Measurements from ENCODE around the gene ZCCHC7. TPM values are rescaled to one million over a fixed set of nuclear protein-coding genes. Genes with fewer than 3 reads are reported as not detected.

Gene ZCCHC7
- total RNA-seq, 2 experiments from 2014 or later, result 26.8 to 28.1 TPM

DNA sequence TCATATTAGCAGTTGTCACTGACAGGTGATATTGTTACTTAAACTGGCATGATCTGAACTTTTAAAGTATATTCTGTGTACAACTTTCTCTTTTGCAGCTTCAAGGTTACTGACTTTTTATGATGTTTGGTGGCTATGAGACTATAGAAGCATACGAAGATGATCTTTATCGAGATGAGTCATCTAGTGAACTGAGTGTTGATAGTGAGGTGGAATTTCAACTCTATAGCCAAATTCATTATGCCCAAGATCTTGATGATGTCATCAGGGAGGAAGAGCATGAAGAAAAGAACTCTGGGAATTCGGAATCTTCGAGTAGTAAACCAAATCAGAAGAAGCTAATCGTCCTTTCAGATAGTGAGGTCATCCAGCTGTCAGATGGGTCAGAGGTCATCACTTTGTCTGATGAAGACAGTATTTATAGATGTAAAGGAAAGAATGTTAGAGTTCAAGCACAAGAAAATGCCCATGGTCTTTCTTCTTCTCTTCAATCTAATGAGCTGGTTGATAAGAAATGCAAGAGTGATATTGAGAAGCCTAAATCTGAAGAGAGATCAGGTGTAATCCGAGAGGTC, 5.9 kb downstream of the ZCCHC7 start:
- Mint-ChIP-seq H3K4me3 (no peak overlapping the region), H3K4me1 (ENCODE audit: low read depth) (peaks cover 29% of the 10 kb centered on the region), H3K27ac (no peak overlapping the region), H3K36me3 (peaks cover 5% of the 10 kb centered on the region), H3K27me3 (no peaks in the 10 kb centered on the region), H3K9me3 (no peaks in the 10 kb centered on the region)
- POLR2A ChIA-PET, result no interaction called here
- intact Hi-C loops (cut with micrococcal nuclease), result no loop called here
- CTCF ChIA-PET, result no interaction called here
- no peak for DNase-seq

DNA sequence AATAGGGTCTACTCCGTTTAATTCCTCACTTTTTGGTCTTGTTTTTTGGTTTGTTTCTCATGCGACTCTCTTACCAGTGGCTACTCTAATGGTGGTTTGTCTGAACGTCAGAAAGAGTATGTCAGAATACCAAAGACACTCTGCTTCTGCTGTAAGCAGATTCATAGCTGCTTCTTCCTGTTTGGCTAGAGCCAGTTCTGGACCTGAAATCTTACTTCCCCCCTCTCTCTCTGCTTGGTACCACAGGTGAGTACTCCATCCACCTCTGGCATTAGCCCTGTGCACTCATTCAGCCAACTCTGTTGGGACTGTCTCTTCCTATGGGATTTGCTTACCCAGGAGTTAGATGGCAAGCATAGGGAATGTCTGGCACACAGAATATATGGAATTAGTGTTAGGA, 6.6 kb downstream of the ZCCHC7 start:
- H3K27ac Mint-ChIP-seq, result no peak overlapping the region
- CTCF ChIA-PET, result no interaction called here
- no peaks in the 10 kb centered on the region for H3K9me3 Mint-ChIP-seq
- H3K27me3 Mint-ChIP-seq, result no peaks in the 10 kb centered on the region
- POLR2A ChIA-PET, result no interaction called here
- no peak overlapping the region for H3K4me3 Mint-ChIP-seq
- peaks cover 22% of the 10 kb centered on the region for H3K4me1 Mint-ChIP-seq (ENCODE audit: low read depth)
- peaks cover 11% of the 10 kb centered on the region for H3K36me3 Mint-ChIP-seq
- no peak for DNase-seq
- intact Hi-C loops (cut with micrococcal nuclease), result no loop called here

DNA sequence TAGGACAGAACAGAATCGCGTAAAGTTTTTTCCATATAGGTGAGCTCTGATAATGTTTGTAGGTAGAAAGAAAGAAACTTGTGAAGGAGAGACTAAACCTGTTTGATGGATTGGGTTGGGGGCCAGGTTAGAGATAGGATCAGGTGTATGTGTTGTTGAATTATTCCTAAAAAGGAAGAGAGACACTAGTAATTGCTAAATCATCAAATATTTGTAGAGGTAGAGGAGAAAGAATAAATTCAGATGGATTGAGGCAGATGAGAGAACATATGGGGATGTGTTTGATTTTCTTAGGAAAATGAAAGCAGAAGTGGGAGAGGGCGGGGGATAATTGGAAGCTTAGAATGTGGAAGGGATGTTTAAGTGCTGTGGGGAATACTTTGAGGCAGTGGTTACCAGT, 7.7 kb downstream of the ZCCHC7 start:
- Mint-ChIP-seq H3K4me1 (ENCODE audit: low read depth) (peaks cover 11% of the 10 kb centered on the region), H3K27ac (no peak overlapping the region), H3K36me3 (peaks cover 20% of the 10 kb centered on the region), H3K4me3 (no peak overlapping the region), H3K9me3 (no peaks in the 10 kb centered on the region), H3K27me3 (no peaks in the 10 kb centered on the region)
- no peak for DNase-seq
- POLR2A ChIA-PET, result no interaction called here
- CTCF ChIA-PET, result no interaction called here
- intact Hi-C loops (cut with micrococcal nuclease), result no loop called here

DNA sequence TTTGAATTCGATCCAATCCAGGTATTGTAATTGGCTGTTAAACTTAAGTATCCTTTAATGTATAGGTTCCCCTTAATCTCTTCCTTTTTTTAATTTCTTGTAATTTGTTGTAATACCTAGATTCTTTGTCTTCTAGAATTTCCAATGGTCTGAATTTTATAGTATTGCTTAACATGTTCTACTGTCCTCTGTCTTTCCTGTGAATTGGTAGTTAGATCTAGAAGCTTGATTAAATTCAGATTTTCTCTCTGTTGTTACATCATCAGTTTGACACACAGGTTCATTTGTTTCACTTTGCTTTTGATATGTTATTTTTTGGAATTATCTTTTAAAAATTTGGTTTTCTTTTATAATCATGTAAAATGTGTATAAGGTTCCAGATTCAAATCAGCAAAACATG, 13.8 kb downstream of the ZCCHC7 start:
- ChIA-PET CTCF (no interaction called here), POLR2A (no interaction called here)
- DNase-seq, result no peak
- peaks cover 33% of the 10 kb centered on the region for H3K36me3 Mint-ChIP-seq
- intact Hi-C loops (cut with micrococcal nuclease), result no loop called here
- no peaks in the 10 kb centered on the region for H3K27me3 Mint-ChIP-seq
- peaks cover 24% of the 10 kb centered on the region for H3K4me1 Mint-ChIP-seq (ENCODE audit: low read depth)
- H3K4me3 Mint-ChIP-seq, result no peak overlapping the region
- H3K9me3 Mint-ChIP-seq, result no peaks in the 10 kb centered on the region
- no peak overlapping the region for H3K27ac Mint-ChIP-seq

DNA sequence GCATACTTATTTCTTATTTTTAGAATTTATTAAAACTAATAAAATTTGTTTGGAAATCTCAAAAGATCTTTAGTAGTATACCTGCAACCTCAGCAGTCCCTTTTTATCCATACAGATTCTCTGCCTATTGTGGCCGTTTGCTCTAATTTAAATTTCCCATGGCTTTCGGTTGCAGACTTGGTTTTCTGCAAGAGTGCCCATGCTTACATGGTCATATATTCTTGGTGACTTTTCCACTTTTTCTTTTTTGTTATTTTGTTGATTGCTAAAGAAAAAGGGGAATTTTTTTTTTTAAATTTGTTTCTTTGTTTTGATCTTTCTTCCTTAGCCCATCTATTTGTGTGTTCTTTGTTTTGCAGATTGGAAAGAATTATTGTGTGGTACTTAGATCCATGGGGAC, 20.6 kb downstream of the ZCCHC7 start:
- H3K4me3 Mint-ChIP-seq, result no peak overlapping the region
- no peak for DNase-seq
- H3K9me3 Mint-ChIP-seq, result no peaks in the 10 kb centered on the region
- H3K27ac Mint-ChIP-seq, result no peak overlapping the region
- CTCF ChIA-PET, result no interaction called here
- intact Hi-C loops (cut with micrococcal nuclease), result no loop called here
- H3K27me3 Mint-ChIP-seq, result no peaks in the 10 kb centered on the region
- H3K36me3 Mint-ChIP-seq, result peaks cover 18% of the 10 kb centered on the region
- POLR2A ChIA-PET, result no interaction called here
- H3K4me1 Mint-ChIP-seq (ENCODE audit: low read depth), result peaks cover 39% of the 10 kb centered on the region

DNA sequence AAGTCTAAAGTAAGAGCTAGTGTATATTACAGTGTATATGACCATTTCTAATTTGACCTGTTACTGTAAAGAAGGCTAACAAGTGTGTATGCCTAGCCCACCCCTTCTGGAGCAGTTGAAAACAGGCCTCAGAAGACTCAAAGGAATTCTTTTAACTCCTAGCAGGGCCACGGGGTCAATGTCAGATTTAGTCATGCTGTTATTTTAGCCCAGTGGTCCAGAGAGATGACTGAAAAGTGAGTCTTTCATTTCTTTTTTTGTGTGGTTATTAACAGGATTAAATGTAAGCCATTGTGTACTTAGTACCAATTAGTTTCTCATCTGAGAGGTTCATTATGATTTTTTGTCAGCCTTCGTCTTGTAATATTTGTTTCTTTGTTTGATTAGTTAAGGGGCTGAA, 24.4 kb downstream of the ZCCHC7 start:
- intact Hi-C loops (cut with micrococcal nuclease), result no loop called here
- no peak for DNase-seq
- no peaks in the 10 kb centered on the region for H3K9me3 Mint-ChIP-seq
- H3K4me3 Mint-ChIP-seq, result no peak overlapping the region
- H3K36me3 Mint-ChIP-seq, result peaks cover 17% of the 10 kb centered on the region
- peaks cover 34% of the 10 kb centered on the region for H3K4me1 Mint-ChIP-seq (ENCODE audit: low read depth)
- ChIA-PET POLR2A (interaction anchor here (0.9 kb wide), 1 partner anchor 24 kb away, joined by 3 read pairs; the partner anchor contains the start of gene ZCCHC7), CTCF (no interaction called here)
- peak overlapping the region; percentile 52 for H3K27ac Mint-ChIP-seq
- no peaks in the 10 kb centered on the region for H3K27me3 Mint-ChIP-seq

DNA sequence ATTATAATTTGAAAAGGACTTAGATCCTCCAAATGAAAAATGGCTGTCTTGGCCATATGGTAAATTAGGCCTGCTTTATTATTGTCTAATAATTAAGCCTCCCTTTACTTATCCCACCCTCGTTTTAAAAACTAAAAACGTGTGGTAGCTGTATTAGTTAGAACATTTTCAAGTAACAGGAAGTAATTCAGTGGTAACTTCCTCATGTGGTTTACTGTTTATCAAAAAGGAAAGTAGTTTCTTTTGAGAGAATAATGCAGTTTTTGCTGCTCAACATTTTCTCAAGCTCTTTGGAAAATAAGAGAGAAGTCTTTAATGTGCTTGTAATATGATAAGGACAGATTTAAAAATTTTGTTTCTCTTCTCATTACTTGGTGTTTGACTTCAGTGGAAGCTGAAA, 26.0 kb downstream of the ZCCHC7 start:
- H3K4me3 Mint-ChIP-seq, result peak overlapping the region; percentile 52
- H3K27ac Mint-ChIP-seq, result peak overlapping the region; percentile 86
- peaks cover 14% of the 10 kb centered on the region for H3K36me3 Mint-ChIP-seq
- no peak for DNase-seq
- H3K9me3 Mint-ChIP-seq, result no peaks in the 10 kb centered on the region
- peaks cover 31% of the 10 kb centered on the region for H3K4me1 Mint-ChIP-seq (ENCODE audit: low read depth)
- intact Hi-C loops (cut with micrococcal nuclease), result no loop called here
- CTCF ChIA-PET, result interaction anchor here (0.8 to 1.0 kb wide), 2 partner anchors 62 to 269 kb away, joined by 3 read pairs; no protein-coding TSS in a partner anchor
- no peaks in the 10 kb centered on the region for H3K27me3 Mint-ChIP-seq
- POLR2A ChIA-PET, result no interaction called here

DNA sequence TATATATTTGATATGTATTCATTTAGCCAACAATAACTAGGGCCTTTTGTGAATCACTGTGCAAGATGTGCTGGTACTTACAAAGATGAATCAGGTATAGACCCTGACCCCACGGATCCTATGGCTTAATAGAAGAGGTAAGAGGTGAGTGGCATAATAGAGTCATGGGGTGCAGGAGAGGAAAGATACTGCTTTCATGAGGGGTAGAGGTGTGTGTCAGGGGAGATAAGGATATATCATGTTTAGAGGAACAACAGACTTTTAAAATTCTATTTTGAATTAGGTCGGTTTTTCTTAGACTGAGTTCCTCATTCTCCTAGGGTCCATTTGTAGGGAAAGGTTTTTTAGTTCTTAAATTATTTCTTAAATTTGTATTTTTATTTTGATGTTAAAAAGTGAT, 27.8 kb downstream of the ZCCHC7 start:
- H3K4me1 Mint-ChIP-seq (ENCODE audit: low read depth), result peaks cover 28% of the 10 kb centered on the region
- no peak overlapping the region for H3K4me3 Mint-ChIP-seq
- no peaks in the 10 kb centered on the region for H3K27me3 Mint-ChIP-seq
- no peak overlapping the region for H3K27ac Mint-ChIP-seq
- POLR2A ChIA-PET, result no interaction called here
- intact Hi-C loops (cut with micrococcal nuclease), result no loop called here
- CTCF ChIA-PET, result no interaction called here
- no peak for DNase-seq
- H3K36me3 Mint-ChIP-seq, result peaks cover 21% of the 10 kb centered on the region
- no peaks in the 10 kb centered on the region for H3K9me3 Mint-ChIP-seq

DNA sequence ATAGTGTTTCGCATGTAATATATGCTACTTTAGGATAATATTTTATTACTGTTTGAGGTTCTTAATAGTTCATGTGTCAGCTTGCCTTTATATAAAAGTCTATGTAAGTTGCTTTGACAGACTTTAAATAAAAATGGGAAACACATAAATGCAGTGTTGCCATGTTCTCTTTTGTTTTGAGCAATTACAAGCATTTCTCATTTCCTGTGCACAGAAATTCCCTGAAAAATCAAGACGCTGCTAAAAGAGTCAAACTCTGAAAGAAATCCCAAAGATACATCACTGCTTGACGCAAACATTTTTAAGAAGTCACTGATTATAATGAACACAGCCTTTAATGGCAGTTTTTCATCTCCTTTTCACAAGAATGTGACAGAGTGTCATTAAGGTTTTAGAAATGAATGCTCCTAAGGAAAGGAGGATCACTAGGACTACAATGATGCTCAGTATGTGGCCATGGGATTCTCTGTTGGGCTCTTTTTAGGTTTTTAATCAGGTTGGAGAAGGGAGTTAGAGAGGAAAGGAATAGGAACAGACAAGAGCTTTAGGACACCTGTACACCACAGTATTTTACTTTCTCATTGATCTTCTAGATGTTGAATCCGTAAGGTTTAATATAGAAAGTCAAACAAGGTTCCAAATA, 29.4 kb downstream of the ZCCHC7 start:
- no peaks in the 10 kb centered on the region for H3K9me3 Mint-ChIP-seq
- ChIA-PET POLR2A (no interaction called here), CTCF (no interaction called here)
- intact Hi-C loops (cut with micrococcal nuclease), result no loop called here
- no peak for DNase-seq
- peaks cover 35% of the 10 kb centered on the region for H3K36me3 Mint-ChIP-seq
- no peaks in the 10 kb centered on the region for H3K27me3 Mint-ChIP-seq
- peaks cover 24% of the 10 kb centered on the region for H3K4me1 Mint-ChIP-seq (ENCODE audit: low read depth)
- H3K27ac Mint-ChIP-seq, result no peak overlapping the region
- H3K4me3 Mint-ChIP-seq, result no peak overlapping the region

DNA sequence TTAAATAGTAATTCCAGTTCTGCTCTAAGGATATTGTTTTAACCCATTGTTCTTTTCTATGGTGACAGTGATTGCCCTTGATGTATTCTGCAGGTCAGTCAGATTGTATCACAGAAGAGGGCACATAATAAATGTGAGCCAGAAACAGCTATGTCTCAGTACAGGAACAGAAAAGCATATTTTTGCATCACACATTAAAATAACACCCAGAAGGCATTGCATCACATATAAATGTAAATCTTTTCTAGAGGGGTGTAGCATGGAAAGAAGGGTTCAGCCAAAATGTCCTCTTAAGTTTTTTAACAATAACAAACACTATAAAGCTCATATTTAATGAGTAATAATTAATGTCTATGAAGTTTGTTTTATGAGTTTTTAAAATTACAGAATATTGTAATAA, 30.0 kb downstream of the ZCCHC7 start:
- no peaks in the 10 kb centered on the region for H3K27me3 Mint-ChIP-seq
- no peak overlapping the region for H3K27ac Mint-ChIP-seq
- CTCF ChIA-PET, result no interaction called here
- peaks cover 38% of the 10 kb centered on the region for H3K36me3 Mint-ChIP-seq
- no peak overlapping the region for H3K4me3 Mint-ChIP-seq
- DNase-seq, result no peak
- intact Hi-C loops (cut with micrococcal nuclease), result no loop called here
- H3K9me3 Mint-ChIP-seq, result no peaks in the 10 kb centered on the region
- H3K4me1 Mint-ChIP-seq (ENCODE audit: low read depth), result peaks cover 22% of the 10 kb centered on the region
- POLR2A ChIA-PET, result no interaction called here

DNA sequence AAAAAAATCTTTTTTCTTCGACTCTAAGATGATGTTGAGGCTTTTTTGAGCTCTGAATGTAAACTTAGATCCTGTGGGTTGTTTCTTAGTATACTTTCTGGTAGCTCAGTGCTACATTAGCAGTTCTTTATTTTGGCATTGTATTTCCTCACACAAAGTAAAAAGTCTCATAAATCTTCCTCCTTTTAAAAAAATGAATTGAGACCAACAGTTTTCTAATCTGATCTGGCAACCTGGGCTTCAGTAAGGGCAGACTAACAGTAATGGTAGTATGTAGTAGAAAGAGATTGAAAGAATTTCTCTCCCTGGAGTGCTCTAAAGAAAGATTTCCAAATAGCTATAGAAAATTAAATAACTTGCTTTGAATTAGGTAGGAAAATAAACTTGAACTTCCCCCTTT, 31.4 kb downstream of the ZCCHC7 start:
- ChIA-PET CTCF (no interaction called here), POLR2A (no interaction called here)
- Mint-ChIP-seq H3K4me1 (ENCODE audit: low read depth) (peaks cover 21% of the 10 kb centered on the region), H3K4me3 (no peak overlapping the region), H3K9me3 (no peaks in the 10 kb centered on the region), H3K36me3 (peaks cover 36% of the 10 kb centered on the region), H3K27ac (no peak overlapping the region), H3K27me3 (no peaks in the 10 kb centered on the region)
- DNase-seq, result no peak
- intact Hi-C loops (cut with micrococcal nuclease), result no loop called here

DNA sequence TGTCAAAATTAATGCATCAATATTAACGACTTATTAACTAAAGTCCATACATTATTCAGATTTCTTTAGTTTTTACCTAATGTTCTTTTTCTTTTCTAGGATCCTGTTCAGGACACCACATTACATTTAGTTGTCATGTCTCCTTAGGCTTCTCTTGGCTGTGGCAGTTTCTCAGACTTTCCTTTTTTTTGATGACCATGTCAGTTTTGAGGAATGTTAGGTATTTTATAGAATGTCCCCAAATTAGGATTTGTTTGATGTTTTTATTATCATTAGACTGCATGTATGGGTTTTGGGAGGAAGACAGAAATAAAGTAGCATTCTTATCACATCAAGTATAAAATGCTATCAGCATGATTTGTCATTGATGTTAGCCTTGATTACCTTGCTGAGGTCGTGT, 32.0 kb downstream of the ZCCHC7 start:
- intact Hi-C loops (cut with micrococcal nuclease), result no loop called here
- peaks cover 36% of the 10 kb centered on the region for H3K36me3 Mint-ChIP-seq
- CTCF ChIA-PET, result no interaction called here
- POLR2A ChIA-PET, result no interaction called here
- no peak overlapping the region for H3K27ac Mint-ChIP-seq
- no peak for DNase-seq
- H3K4me1 Mint-ChIP-seq (ENCODE audit: low read depth), result peaks cover 23% of the 10 kb centered on the region
- no peaks in the 10 kb centered on the region for H3K27me3 Mint-ChIP-seq
- no peak overlapping the region for H3K4me3 Mint-ChIP-seq
- no peaks in the 10 kb centered on the region for H3K9me3 Mint-ChIP-seq

DNA sequence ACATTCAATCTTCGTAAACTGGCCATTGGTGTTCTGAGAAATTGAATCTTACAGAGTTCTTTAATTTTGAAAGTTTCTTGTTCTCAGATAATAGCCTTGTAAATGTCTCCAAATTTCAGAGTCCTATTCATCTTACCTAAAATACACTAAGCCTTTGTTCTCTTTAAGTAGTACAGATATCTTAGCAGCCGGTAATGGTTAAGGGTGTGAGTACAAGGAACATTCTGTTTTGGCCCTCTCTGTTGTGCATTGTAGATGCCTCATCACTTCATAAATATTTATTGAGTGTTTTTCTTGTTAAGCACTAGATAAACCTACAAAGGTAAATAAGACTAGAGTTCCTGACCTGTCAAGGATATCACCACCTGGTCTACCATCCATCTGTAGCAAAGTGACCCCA, 35.2 kb downstream of the ZCCHC7 start:
- Mint-ChIP-seq H3K4me3 (no peak overlapping the region), H3K36me3 (peaks cover 39% of the 10 kb centered on the region), H3K27me3 (no peaks in the 10 kb centered on the region), H3K4me1 (ENCODE audit: low read depth) (peaks cover 19% of the 10 kb centered on the region), H3K9me3 (no peaks in the 10 kb centered on the region), H3K27ac (no peak overlapping the region)
- intact Hi-C loops (cut with micrococcal nuclease), result no loop called here
- CTCF ChIA-PET, result no interaction called here
- POLR2A ChIA-PET, result no interaction called here
- no peak for DNase-seq

All from activated CD4-positive, alpha-beta memory T cell treated with anti-CD3 and anti-CD28 coated beads for 36 hours (primary cell).